VCaP (cell line): ENCODE measurements around the gene RUFY2.

ENCODE experiments used
- H3K27ac ChIP-seq: fragments of 450-650 bp; 2 replicates; pipeline ENCODE4 v1.5.1; 2017
- CTCF ChIP-seq: fragments of 450-650 bp; conservative IDR thresholded peaks from 2 replicates; pipeline ENCODE4 v1.5.1; 2017; ENCODE audit warnings: mild to moderate bottlenecking, moderate library complexity

Gene RUFY2

DNA sequence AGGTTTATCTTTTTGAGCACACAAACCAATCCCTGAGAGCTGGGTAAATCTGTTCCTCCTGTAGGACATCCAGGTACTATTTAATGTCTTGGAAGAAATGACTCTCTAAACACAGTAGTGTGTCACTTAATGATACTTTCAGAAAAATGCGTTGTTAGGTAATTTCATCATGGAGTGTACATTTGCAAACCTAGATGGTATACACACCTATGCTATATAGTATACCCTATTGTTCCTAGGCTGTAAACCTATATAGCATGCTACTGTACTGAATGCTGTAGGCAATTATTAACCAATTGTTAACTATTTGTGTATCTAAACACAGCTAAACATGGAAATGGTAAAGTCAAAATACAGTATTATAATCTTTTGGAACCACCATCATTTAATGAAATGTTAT, 10.1 kb downstream of the RUFY2 start:
- TF ChIP-seq CTCF: no peak
- H3K27ac ChIP-seq: no peak overlapping the region

DNA sequence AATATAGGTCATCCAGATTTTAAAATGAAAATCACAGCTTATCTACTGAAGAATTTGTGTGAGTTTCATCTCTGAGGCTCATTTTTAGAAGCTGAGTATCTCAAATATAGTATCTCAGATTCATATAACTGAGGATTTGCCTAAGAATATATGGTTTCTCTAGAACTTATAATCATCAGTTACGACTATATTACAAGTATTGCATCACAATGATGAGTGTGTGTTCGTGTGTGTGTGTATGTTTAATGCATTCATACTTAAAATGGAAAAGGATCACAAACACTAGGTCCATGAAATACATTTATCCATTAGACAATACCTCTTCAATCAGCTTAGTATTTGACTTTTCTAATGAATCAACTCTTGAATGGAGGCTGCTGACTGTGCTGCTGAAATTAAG, 21.3 kb downstream of the RUFY2 start:
- no peak for TF ChIP-seq CTCF
- H3K27ac ChIP-seq: no peak overlapping the region

DNA sequence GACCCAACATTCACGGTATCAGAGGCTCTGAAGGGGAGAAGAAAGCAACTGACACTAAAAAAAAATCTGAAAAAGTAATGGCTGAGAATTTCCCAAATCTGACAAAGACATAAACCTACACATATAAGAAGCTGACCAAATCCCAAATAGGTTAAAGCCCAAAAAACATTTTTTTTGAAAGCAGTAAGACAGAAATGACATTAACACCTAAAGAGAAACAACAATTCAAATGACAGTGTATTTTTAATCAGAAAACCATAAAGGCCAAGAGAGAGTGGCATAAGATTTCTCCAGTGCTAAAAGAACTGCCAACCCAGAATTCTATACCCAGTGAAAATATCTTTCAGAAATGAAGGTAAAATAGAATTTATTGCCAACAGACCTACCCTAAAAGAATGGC, 35.5 kb downstream of the RUFY2 start:
- no peak overlapping the region for H3K27ac ChIP-seq
- TF ChIP-seq CTCF: no peak

- H3K27ac ChIP-seq: no peak overlapping the region
- TF ChIP-seq CTCF: no peak
Measured at GRCh38 chr10:68367121-68367520, 40.0 kb downstream of the RUFY2 start.

DNA sequence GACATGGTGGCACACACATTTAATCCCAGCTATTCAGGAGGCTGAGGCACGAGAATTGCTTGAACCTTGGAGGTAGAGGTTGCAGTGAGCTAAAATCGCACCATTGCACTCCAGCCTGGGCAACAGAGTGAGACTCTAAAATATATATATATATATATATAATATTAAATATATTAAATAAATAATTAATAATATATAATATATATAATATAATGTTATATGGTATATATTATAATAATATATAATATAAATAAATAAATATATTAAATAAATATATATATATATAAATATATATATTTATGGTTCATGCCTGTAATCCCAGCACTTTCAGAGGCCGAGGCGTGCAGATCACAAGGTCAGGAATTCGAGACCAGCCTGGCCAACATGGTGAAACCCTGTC, 40.5 kb downstream of the RUFY2 start:
- no peak overlapping the region for H3K27ac ChIP-seq
- no peak for TF ChIP-seq CTCF

DNA sequence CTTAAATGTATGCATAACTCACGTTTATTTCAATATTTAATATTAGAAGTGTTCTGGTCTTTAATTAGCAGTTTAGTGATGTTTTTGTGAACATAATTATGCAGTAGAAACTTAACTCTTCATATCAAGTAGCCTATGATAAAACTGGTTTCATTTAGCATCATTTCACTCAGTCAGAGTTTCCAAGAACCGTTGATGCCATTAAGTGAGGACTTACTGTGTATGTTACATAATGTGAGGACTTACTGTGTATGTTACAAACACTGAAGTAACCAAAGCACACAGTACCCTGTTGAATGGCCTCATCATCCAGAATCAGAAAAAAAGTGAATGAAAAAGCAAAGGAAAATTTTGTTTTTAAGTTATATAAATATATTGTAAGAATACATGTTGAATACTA, 41.5 kb downstream of the RUFY2 start:
- TF ChIP-seq CTCF: no peak
- H3K27ac ChIP-seq: no peak overlapping the region

DNA sequence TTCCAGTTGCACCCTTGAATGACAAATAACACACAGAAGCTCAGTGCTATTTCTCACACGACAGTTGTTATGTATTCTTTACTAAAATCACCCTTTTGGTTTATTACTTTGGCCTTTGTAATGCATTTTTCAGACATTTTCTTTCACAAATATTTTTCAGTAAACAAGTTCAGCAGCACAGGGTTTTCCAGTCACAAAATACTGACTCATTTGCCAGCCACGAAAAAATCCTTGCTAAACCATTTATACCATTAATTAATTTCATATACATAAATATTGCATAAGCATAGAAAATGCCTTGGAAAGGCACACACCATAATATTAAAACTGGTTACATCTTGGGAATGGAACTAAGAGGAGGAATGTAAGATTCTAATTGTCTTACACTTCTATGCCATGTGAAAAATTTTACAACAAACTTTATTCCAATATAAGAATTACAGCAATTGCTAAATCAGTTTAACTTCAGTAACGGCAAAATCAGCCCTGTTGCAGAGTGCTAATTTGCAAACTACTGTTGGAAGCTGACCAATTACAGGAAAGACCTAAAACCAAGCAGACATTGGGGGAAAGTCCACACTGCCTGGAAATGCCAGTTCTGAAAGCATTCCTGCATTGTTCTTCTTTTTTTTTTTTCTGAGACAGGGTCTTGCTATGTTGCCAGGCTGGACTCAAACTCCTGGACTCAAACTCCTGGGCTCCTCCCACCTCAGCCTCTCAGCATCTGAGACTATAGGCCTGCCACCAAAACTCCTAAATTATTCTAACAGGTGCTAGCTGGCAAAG, 42.8 kb downstream of the RUFY2 start:
- no peak overlapping the region for H3K27ac ChIP-seq
- no peak for TF ChIP-seq CTCF
